NCI-H446 (cell line): ENCODE data around the gene CHAF1A.
A peak's percentile ranks its signal among the peaks of the same experiment; 100 is the strongest.

Experiments used
- DNase-seq, 2 experiments: peaks; one replicate each; lab custom pipeline; 2025; lab: John Stamatoyannopoulos, UW

Gene CHAF1A

DNA sequence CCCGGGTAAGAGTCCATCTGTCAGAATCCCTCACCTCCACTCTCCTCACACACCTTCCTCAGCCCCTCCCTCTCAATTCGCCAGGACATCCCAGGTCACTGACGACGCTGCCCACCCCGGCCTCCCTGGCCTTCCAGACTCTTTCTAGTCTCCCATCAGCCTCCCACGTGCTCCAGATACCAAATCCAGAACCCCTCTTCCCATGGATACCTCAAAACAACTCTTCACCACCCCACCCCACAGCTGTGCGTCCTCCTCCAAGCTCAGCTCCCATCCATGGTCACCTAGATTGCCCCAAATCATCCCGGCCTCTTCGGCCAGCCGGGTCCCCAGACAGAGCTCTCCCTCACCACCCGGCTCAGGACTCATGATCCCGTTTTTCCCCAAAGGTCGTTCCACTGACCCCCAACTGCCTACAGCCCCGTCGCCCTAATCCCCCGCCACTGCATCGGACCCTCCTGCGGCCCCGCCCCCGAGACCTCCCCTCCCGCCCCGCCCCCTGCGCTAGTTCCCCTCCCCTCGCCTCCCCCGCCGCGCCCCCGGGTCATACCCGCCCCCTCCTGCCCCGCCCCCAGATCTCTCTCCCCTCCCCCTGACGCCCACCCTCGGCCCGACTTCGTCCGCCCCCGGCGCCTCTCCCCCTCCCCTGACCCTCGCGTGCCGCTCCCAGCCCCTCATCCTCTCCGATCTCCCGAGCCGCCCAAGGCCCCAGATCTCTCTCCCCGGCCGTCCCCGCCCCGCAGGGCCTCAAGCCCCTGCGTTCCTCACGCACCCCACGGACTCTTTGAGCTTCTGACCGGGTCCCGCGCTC is 54.6 kb downstream of the CHAF1A start:
- peak; percentile 64 to 81 for DNase-seq

DNA sequence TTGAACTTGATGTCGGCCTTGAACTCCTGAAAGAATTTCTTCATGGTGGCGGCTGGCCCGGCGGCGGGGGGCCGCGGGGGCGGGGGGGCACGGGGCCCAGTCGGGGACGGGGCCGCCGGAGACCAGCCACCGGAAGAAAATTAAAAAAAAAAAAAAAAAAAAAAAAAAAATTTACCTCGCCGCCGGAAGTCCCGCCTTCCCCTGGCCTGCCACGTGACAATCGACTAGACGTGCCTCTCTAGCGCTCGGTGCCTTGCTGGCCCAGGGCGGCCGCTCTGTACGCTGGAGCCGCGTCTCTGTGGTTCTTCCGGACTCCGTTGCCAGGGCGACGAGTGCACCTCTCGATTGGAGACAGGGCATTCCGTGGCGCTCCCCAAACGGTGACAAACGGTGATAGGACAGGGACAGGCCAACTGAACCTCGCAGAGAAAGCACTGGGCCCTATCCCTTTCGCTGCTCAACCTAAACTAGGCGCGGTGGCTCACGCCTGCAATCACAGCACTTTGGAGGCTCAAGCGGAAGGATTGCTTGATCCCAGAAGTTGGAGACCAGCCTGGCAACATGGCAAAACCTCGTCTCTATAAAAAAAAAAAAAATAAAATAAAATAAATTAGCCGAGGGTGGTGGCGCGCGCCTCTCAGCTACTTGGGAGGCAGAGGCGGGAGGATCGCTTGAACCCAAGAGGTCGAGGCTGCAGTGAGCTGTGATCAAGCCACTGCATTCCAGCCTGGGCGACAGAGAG is 55.4 kb downstream of the CHAF1A start, which contains the start of gene UBXN6:
Gene UBXN6, minus strand, starts transcription at position 141 of the 742 bp plus-strand sequence. Its CDS starts 97 bp downstream, at position 44.
- peak; percentile 97 to 98 for DNase-seq

DNA sequence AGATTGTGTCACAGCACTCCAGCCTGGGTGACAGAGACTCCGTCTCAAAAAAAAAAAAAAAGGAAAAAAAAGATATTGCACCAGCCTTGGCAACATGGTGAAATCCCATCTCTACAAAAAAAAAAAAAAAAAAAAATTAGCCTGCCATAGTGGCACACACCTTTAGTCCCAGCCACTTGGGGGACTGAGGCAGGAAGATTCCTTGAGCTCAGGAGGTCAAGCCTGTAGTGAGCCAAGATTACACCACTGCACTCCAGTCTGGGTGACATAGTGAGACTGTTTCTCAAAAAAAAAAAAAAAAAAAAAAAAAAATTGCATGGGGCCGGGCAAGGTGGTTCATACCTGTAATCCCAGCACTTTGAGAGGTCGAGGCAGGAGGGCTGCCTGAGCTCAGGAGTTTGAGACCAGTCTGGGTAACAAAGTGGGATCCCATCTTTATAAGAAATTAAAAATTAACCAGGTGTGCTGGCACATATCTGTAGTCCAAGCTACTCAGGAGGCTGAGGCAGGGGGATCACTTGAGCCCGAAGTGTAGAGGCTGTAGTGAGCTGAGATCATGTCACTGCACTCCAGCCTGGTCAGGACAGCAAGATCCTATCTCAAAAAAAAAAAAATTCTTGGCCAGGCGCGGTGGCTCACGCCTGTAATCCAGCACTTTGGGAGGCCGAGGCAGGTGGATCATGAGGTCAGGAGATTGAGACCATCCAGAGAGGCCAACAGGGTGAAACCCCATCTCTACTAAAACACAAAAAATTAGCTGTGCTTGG is 62.6 kb downstream of the CHAF1A start:
- DNase-seq, result no peak

DNA sequence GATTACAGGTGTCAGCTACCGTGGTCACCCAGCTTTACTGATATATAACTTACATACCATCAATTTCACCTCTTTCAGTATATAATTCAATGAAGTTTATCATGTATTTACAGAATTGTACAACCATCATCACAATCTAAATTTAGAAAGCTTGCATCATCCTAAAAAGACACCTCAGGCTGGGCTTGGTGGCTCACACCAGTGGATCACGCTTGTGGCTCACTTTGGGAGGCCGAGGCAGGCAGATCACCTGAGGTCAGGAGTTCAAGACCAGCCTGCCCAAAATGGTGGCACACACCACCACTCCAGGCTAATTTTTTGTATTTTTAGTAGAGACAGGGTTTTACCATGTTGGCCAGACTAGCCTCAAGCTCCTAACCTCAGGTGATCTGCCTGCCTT is 65.4 kb downstream of the CHAF1A start:
- no peak for DNase-seq

DNA sequence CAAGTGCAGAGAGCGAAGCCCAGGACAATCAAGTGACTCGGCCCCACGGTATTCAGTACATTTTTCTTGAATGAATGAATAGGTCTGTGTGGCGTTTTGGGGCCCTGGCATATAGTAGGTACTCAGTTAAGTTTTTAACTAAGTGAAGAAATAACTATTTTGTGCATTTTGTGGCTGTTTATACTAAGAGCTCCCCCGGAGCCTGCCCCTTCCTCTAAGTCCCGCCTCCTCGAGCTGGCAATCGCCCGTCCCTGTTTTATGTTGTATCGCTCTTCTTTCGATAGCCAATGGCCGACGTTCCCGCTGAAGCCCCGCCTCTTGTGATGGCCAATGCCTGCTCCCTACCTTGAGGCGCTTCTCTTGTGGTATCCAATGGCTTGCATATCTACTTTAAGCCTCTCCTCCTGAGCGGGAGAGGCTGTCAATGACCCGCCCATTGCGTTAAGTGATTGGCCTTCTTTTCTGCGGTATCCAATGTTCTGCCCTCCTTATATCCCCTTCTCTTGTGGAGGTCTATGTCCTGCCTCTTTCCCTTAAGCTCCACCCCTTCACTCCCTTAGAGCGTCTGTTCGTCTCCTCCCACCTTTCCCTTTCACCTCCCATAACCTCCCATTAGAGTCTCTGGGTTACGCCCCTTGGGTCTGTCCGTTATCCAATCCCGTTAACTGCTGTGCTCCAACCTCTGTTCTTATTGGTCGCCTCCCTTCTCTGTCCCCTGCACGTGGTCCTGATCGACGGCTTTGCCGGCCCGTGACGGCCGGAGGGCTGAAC is 69.1 kb downstream of the CHAF1A start:
- peak; percentile 100 for DNase-seq

DNA sequence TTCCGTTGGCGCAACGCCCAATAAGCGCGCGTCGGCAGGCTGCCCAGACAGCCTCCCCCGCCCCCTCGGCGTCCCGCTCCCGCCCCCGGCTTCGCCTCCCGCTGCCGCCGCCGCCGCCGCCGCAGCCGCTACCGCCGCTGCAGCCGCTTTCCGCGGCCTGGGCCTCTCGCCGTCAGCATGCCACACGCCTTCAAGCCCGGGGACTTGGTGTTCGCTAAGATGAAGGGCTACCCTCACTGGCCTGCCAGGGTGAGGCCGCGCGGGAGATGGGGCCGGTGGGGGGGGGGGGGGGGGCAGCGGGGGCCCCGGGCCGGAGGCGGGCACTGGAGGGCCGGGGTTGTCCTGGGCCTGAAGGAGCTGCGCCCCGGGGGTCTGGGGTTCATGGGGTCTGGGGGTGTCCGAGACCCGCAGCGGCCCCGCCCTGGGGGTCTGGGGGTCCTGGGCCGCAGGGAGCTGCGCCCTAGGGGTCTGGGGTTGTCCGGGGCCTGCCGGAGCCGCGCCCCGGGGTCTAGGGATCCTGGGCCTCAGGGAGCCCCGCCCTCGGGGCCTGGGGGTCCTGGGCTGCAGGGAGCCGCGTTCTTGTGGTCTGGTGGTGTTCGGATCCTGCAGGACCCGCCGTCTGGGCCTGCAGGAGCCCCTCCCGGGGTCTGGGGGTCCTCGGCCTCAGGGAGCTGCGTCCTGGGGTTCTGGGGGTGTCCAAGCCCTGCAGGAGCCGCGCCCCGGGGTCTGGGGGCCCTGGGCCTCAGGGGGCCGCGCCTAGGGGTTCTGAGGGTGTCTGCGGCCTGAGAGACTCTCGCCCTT is 69.9 kb downstream of the CHAF1A start, which contains the start of gene HDGFL2:
Gene HDGFL2, plus strand, starts transcription at position 124 of the 801 bp plus-strand sequence. Its CDS starts 54 bp downstream, at position 178.
- DNase-seq, result peak in 1 of 2 experiments; percentile 54

DNA sequence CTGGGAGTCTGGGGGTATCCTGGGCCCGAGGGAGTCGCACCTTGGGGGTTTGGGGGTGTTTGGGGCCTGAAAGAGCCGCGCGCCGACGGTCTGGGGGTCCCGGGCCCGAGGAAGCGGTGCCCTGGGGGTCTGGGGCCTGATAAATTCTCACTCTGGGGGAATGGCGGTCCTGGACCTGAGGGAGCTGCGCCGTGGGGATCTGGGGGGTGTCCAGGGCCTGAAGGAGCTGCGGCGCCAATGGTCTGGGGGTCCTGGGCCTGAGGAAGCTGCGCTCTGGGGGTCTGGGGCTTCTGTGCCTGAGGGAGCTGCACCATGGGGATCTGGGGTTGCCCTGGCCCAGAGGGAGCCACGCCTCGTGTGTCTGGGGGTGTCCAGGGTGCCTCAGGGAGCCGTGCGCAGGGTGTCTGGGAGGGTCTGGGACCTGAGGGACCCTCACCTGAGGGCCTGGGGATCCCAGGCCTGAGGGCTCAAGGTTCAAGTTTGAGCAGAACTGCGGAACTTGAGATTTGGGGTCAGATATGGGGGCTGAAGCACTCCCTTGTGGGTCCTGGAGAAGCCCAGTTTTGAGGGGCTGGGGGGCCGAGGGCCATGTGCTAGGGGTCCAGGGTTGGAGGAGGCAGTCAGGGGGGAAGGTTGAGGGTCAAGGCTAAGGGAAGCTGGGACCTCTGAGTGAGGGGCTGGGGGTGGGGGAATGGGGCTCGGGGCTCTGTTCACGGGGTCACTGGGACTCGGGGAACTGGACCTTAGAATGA is 70.7 kb downstream of the CHAF1A start:
- DNase-seq, result no peak

DNA sequence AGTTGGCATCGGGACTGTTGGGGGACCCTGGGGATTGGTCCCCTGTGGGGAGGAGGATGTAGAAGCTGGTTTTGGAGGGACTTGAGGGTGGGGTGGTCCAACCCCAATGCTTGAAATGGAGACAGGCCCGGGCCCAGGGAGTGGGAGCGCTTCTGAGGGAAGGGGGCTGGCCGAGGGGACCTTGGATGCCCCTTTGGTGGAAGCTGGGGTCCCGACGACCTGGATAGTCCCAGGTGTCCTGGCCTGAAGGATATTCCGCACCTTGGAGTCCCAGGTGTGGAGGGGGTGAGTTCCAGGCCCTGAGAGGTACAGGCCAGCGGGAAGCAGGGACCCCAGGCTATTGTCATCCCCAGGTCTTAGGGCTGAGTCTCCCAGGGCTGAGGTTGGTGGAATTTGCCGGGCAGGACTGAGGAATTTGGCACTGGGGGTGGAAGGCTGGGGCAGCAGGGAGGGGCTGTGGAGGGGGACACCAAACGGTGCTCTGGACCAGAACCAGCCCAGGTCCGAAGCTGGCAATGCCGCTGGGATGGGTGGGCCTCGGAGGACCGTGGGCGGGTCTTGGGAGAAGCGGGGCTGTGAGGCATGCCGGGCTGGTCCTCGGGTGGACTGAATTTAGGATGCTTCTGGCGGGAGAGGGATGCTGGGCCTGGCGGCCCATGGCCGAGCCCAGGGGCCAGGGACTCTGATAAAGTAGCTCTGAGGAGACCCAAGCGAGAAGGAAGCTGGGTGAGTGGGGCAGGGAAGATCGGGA is 71.5 kb downstream of the CHAF1A start:
- DNase-seq, result no peak

DNA sequence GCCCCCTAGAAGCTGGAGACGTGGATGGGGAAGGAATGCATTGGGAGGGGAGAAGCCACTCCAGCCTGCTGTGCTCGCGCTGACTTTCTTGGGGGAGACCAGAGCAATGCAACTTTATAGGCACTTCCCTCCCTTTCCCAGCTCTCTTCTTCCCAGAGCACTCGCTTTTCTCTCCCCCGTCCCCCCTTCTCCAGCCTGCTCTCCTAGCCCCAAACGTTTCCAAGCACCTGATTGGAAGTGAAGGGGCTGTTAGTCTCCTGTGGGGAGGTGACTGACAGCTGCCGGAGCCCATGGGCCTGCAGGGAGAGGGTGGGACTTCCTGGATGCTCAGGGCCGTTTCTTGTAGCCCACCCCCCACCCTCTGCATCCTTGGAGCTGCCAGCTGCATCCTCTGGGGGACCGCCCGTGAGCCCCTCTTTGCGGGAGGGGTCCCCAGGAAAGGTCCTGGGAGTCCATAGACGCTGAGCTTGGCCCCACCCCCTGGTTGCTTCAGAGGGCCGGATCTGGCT is 72.1 kb downstream of the CHAF1A start:
- DNase-seq, result peak; percentile 66 to 86

DNA sequence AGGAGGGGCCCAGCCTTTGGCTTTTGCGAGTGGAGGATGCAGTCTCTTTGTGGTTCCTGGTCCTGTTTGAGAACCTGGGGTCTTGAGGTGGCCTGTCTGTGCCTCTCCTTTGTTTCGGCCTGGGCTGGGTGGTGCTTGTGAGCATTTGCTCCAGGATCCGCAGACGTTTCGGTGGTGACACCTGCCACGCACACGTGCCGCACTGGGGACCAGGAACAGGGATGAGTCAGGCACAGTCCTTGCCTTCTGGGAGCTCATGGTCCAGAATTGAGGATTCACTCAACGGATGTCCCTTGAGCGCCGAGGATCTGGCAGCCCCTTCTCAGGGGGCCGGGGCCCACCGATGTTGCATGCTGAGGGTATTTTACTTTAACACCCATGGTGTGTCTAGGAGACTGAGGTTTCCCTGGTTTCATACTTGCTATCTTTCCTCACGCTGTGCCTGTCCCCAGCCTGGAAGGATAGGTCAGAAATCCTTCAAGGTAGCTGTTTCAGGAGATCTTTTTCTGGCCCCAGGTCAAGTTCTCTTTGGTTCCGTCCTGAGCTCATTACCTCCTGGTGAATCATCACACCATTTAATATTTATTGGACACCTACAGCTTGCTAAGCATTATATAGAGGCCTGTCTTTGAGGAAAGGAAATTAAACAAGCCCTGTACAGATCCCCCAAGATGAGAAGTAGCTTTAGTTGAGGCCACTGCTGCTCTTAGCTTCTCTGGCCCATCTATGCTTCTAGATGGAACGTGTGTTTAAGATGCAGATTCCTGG is 74.8 kb downstream of the CHAF1A start:
- no peak for DNase-seq

DNA sequence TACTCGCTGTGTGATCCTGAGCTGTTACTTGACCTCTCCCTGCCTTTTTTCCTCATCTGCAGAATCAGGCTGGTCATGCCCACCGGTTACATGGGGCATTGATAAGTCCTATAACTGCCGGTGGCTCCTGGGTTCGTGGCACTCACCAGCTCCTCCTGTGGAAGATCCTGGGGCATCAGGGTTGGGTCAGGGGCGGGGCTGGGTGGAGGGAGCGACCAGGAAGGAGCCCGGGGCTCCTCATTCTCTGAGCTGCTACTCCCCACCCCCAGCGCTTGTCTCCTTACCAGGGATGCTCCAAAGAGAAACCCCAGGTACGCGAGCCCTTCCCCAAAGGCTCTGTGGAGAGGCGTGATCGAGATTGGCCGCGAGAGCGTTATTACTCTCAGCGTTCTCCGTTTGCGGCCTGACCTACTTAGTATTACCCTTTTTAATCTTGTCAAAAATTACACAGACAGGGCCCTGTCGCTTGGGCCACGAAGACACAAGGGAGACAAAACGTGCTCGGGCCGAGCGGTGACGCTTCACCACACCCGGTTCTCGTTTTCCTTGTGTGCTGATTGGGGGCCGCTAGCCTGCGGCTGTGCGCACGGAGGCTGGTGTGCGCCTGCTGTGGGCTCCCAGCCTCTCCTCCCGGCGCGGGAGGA is 80.4 kb downstream of the CHAF1A start:
- no peak for DNase-seq

DNA sequence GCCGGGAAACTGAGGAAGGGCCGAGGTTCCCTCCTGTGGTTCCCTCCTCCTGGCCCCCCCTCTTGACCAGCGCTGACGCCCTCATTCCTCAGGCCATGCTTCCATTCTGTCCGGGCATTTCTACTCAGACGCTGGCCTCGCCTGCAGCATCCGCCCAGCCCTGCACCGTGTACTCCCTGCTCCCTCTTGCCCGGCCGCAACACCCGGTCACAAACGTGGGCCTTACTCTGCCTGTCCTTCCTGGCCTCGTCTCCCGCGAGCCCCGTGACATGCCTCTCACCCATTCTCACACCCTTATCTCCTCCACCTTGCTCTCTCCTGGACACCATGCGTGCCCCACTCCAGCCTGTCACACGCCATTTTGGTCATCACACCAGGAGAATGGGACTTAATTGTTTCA is 80.9 kb downstream of the CHAF1A start:
- DNase-seq, result no peak

DNA sequence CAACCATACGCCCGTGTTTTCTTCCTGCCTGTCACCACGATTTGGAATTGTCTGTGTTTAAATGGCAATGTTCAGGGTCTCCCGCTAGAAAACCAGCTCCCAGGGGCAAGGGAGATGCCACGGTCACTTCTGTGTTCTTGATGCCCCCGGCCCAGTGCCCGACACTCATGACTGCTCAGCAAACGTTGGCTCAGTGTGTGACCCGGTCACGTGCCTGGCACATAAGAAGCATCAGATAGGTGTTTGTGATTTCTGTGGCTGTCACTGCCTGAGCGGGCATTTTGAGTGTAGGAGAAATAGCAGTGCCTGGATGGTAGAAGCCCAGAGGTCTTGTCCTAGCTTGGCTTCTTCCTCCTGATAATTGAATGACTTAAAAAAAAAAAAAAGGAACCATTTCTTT is 85.1 kb downstream of the CHAF1A start:
- DNase-seq, result no peak

DNA sequence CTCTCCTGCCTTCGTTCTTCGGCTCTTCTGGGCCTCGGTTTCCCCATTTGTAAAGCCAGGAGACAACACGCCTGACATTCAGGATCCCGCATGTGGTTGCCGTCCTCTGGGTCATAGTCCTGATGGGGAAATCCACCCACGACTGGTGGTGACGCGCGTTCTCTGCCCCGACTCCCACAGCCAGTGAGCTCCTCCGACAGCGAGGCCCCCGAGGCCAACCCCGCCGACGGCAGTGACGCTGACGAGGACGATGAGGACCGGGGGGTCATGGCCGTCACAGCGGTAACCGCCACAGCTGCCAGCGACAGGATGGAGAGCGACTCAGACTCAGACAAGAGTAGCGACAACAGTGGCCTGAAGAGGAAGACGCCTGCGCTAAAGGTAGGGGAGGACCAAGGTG is 86.1 kb downstream of the CHAF1A start:
- DNase-seq, result no peak

DNA sequence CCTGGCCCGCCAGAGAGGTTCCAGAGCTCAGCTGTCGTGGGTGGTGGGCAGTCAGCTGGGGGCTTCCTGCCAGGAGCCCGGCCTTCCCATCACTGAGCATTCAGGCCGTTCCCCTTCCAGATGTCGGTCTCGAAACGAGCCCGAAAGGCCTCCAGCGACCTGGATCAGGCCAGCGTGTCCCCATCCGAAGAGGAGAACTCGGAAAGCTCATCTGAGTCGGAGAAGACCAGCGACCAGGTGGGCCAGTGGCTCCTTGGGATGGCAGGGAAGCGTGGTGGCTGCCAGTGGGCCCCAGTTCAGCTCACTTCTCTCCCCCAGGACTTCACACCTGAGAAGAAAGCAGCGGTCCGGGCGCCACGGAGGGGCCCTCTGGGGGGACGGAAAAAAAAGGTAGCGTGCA is 89.0 kb downstream of the CHAF1A start:
- no peak for DNase-seq

DNA sequence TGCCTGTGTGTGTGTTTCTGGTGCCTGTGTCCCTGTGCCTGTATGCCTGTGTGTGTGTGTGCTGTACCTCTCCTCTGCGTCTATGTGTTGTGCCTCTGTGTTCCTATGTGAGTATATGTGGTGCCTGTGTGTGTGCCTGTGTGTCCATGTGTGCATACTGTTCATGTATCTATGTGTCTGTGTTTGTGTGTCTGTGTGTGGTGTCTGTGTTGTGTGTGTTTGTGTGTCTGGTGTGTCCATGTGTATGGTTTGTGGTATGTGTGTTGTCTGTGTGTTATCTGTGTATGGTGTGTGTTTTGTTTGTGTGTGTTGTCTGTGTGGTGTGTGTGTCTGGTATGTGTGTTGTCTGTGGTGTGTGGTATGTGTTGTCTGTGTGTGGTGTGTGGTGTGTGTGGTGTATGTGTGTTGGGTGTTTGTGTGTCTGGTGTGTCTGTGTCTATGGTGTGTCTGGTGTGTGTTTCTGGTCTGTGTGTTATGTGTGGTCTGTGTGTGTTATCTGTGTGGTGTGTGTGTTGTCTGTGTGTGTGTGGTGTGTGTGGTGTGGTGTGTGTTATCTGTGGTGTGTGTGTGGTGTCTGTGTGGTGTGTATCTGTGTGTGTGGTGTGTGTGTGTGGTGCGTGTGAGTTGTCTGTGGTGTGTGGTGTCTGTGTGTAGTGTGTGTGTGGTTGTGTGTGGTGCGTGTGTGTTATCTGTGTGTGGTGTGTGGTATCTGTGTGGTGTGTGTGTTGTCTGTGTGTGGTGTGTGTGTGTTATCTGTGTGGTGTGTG is 90.1 kb downstream of the CHAF1A start:
- DNase-seq, result no peak
